ENCODE measurements around the gene PAN2.
A peak's percentile ranks its signal among the peaks of the same experiment; 100 is the strongest.
"Not testable (repeated sequence)": the region's sequence is repeated elsewhere in the genome, so short reads cannot be mapped to it uniquely, and the experiment has no call there.

The PAN2 gene

GRCh38 chr12:56333679-56334489, at the start of gene PAN2:
Gene PAN2 (minus strand): TSS chr12:56334000. CDS start chr12:56333094, 906 bp downstream.
- DNase-seq (ENCODE audit: low spot score) = peak; percentile 100

DNA sequence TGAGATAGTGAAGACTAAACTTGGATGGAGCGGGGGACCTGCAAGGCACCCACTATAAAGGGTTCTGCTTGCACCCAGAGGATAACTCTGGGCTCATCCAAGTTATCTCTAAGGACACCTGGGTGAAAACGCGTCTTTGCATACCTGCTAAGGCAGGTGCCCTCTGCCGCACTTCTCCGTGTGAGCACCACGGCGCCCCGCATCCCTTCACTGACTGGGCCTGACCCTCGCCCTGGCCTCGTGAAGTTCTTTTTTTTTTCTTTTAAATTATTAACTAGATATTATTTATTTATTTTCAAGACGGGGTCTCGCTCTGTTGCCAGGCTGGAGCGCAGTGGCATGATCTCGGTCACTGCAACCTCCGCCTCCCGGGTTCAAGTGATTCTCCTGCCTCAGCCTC, 48.8 kb upstream of the PAN2 start:
- no peak for DNase-seq (ENCODE audit: low spot score)

- no peak for DNase-seq (ENCODE audit: low spot score)
Observed at GRCh38 chr12:56377989-56378316, 44.2 kb upstream of the PAN2 start.

DNA sequence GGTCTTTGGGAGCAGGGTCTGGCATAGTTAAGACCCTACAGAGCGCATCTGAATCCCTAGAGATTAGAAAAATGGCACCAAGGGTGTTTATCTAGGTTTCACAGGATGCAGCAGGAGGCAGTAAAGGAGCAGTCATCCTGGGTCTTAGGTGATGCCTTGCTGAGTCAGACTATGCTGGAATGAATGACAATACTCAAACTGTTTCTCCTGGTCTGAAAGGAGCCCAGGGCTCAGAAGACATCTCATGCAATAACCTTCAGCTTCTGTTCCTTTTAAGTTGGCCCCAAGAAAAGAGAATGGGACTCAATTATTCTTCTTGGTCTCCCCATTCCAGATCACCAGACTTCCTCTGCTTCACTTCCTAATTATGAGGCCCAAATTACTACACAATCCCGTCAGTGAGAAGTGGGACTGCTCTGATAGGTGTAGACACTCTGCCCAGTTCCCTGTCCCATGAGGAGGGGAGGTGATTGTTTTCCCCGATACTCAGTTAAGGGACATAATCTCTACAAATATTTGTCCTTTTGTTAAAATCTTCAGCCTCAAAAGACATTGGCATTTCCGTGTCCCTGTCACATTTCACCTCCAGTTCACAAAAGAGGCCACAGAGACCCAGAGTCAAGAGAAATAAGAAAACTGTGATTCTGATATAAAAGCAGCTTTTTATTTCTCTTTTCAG, 43.6 kb upstream of the PAN2 start:
- DNase-seq (ENCODE audit: low spot score) = no peak

GRCh38 chr12:56375598-56376434, 42.0 kb upstream of the PAN2 start:
- no peak for DNase-seq (ENCODE audit: low spot score)

DNA sequence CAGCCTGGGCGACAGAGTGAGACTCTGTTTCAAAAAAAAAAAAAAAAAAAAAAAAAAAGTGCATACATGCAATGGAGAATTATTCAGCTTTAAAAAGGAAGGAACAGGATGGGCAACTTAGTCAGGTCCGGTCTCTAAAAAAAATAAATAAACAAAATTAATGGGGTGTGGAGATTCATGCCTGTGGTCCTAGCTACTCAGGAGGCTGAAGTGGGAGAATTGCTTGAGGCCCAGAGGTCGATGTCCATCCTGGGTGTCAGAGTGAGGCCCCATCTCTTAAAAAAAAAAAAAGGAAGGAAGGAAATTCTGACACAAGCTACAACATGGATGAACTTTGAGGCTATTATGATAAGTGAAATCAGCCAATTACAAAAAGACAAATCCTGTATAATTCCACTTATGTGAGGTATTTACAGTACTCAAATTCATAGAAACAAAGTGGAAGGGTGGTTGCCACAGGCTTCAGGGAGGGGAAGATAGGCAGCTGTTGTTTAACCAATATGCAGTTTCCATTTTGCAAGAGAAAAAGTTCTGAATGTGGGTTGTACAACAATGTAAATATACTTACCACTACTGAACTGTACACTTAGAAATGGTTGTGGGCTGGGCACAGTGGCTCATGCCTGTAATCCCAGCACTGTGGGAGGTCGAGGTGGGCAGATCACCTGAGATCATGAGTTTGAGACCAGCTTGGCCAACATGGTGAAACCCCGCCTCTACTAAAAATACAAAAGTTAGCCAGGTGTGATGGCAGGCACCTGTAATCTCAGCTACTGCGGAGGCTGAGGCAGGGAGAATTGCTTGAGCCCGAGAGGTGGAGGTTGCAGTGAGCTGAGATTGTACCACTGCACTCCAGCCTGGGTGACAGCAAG, 41.2 kb upstream of the PAN2 start:
- no peak for DNase-seq (ENCODE audit: low spot score)

DNA sequence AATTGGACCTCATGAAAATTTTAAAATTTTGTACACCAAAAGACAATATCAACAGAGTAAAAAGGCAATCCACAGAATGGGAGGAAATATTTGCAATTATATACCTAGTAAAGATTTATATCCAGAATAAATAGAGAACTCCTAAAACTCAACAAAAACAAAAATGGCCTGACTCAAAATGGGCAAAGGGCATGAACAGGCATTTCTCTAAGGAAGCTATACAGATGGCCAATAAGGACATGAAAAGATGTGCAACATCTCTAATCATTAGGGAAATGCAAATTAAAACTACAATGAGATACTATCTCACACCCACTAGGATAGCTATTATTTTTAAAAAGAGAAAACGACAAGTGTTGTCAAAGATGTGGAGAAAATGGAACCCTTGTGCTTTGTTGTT, 39.7 kb upstream of the PAN2 start:
- DNase-seq (ENCODE audit: low spot score) = no peak

GRCh38 chr12:56366948-56367347, 33.1 kb upstream of the PAN2 start:
- no peak for DNase-seq (ENCODE audit: low spot score)

GRCh38 chr12:56362130-56363059, 28.6 kb upstream of the PAN2 start, which contains the start of gene APOF:
Gene APOF (minus strand): TSS chr12:56362857. CDS start chr12:56362745, 112 bp downstream.
- no peak for DNase-seq (ENCODE audit: low spot score)

GRCh38 chr12:56361487-56362129, 27.8 kb upstream of the PAN2 start:
- no peak for DNase-seq (ENCODE audit: low spot score)

GRCh38 chr12:56359851-56360767, 26.3 kb upstream of the PAN2 start, which contains the start of gene STAT2:
Gene STAT2 (minus strand): TSS chr12:56360107. CDS start chr12:56356571, 3,536 bp downstream.
- peak; percentile 100 for DNase-seq (ENCODE audit: low spot score)

DNA sequence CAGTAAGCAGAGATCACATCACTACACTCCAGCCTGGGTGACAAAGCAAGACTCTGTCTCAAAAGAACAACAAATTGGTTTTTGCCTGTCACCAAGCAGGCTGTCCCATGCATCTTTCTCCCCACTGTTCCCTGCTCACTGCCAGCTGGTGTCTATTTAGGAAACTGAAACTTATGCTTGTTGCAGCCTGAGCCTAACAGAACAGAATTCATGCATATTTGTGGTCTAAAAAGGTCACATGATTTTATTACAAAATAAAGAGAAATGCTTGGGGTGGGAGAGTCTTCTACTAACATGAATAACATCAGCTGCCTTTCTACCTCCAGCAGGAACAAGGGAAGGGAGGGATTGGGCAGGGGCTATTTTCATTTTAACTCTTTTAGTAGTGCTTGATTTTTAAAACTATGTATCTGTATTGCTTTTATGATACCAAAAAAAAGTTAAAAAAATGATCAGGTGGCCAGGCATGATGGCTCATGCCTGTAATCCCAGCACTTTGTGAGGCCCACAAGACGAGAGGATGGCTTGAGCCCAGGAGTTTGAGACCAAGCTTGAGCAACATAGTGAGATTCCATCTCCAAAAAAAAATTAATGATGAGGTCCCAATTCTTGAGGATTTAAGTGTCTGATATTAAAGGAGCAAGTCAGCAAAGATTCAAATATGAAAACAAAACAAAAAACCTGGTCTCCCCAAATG, 25.2 kb upstream of the PAN2 start:
- DNase-seq (ENCODE audit: low spot score) = no peak

DNA sequence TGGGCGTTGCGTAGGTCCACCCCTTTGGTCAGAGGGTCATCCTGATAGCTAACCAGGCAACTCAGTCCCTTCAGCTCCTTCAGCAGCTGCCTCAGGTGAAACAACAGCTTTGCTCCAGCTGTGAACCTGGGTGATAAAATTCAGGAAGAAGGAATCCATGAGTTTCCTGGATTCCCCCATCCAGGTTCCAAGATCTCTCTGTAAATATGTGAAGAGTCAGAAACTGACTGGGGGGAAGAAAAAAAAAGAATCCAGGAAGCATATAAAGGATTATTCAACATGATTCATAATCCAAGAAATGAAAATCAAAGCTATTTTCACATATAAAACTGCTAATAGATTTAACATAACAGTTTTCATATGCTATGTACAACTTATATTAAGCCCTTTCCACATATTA, 17.5 kb upstream of the PAN2 start:
- DNase-seq (ENCODE audit: low spot score) = no peak

- DNase-seq (ENCODE audit: low spot score) = no peak
Observed at GRCh38 chr12:56350662-56351061, 16.9 kb upstream of the PAN2 start.

- no peak for DNase-seq (ENCODE audit: low spot score)
Observed at GRCh38 chr12:56348776-56349175, 15.0 kb upstream of the PAN2 start.

DNA sequence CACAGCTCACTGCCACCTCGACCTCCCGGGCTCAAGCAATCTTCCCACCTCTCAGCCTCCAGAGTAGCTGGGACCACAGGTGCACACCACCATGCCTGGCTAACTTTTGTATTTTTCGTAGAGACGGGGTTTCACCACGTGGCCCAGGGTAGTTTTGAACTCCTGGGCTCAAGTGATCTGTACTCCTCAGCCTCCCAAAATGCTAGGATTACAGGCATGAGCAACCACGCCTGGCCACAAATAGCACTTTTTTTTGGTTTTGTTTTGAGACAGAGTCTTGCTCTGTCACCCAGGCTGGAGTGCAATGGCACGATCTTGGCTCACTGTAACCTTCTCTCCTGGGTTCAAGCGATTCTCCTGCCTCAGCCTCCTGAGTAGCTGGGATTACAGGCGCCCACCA, 13.5 kb upstream of the PAN2 start:
- DNase-seq (ENCODE audit: low spot score) = not testable (repeated sequence)

DNA sequence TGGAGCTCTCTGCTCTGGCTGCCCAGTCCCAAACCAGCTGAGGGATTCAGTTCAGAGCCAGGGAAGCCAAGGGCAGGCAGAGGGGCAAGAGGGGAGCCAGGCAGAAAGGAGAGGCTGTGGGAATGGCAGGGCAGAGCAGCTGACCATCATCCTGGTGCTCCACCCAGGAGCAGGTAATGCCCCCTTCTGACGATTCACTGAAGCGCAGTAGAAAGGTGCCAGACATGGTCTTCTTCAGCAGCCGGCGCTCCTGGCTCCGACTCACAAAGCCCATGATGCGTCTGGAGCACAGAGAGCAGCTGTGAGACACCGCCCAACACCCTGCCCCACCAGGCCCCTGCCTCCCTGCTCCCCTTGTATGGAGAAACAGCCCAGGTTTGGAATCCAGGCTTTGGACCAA, 12.9 kb upstream of the PAN2 start:
- no peak for DNase-seq (ENCODE audit: low spot score)

GRCh38 chr12:56342290-56342689, 8.5 kb upstream of the PAN2 start:
- DNase-seq (ENCODE audit: low spot score) = not testable (repeated sequence)
